VCaP (cell line): ENCODE results near the gene NSMCE1.

ENCODE experiments used
- H3K27ac ChIP-seq: fragments of 450-650 bp; 2 replicates; pipeline ENCODE4 v1.5.1; 2017
- CTCF ChIP-seq: fragments of 450-650 bp; conservative IDR thresholded peaks from 2 replicates; pipeline ENCODE4 v1.5.1; 2017; ENCODE audit warnings: mild to moderate bottlenecking, moderate library complexity

Gene NSMCE1

GRCh38 chr16:27229891-27230470 is 38.6 kb downstream of the NSMCE1 start:
- no peak overlapping the region for H3K27ac ChIP-seq
- no peak for TF ChIP-seq CTCF

GRCh38 chr16:27228621-27229501 is 39.7 kb downstream of the NSMCE1 start:
- H3K27ac ChIP-seq: no peak overlapping the region
- TF ChIP-seq CTCF: no peak

GRCh38 chr16:27228045-27228444 is 40.5 kb downstream of the NSMCE1 start:
- TF ChIP-seq CTCF: no peak
- H3K27ac ChIP-seq: no peak overlapping the region

- H3K27ac ChIP-seq: no peak overlapping the region; the same call in 1 of the 2 replicates
- no peak for TF ChIP-seq CTCF
These were observed 41.4 kb downstream of the NSMCE1 start for GRCh38 chr16:27226976-27227705.

- peak overlapping the region; percentile 5; the same call in 1 of the 2 replicates for H3K27ac ChIP-seq
- no peak for TF ChIP-seq CTCF
These were observed 42.1 kb downstream of the NSMCE1 start for GRCh38 chr16:27226476-27226875.

GRCh38 chr16:27225536-27226360 is 42.8 kb downstream of the NSMCE1 start:
- no peak for TF ChIP-seq CTCF
- peak overlapping the region; percentile 5; the same call in 1 of the 2 replicates for H3K27ac ChIP-seq
